ENCODE measurements around the gene VWA7. TPM values are rescaled to one million over a fixed set of nuclear protein-coding genes. Genes with fewer than 3 reads are reported as not detected.
A peak's percentile ranks its signal among the peaks of the same experiment; 100 is the strongest.

Gene VWA7
- total RNA-seq, 4 donors from 2014 or later, result 0.36 to 1.6 (median 0.56) TPM; not detected in 1

- DNase-seq (ENCODE audit: low spot score), result no peak
- TF ChIP-seq, protein P1, sequence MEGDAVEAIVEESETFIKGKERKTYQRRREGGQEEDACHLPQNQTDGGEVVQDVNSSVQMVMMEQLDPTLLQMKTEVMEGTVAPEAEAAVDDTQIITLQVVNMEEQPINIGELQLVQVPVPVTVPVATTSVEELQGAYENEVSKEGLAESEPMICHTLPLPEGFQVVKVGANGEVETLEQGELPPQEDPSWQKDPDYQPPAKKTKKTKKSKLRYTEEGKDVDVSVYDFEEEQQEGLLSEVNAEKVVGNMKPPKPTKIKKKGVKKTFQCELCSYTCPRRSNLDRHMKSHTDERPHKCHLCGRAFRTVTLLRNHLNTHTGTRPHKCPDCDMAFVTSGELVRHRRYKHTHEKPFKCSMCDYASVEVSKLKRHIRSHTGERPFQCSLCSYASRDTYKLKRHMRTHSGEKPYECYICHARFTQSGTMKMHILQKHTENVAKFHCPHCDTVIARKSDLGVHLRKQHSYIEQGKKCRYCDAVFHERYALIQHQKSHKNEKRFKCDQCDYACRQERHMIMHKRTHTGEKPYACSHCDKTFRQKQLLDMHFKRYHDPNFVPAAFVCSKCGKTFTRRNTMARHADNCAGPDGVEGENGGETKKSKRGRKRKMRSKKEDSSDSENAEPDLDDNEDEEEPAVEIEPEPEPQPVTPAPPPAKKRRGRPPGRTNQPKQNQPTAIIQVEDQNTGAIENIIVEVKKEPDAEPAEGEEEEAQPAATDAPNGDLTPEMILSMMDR (IDR thresholded peaks at IDR 0.05), result no peak
- ATAC-seq (ENCODE audit: low FRiP score), result no peak
These were observed 35.3 kb downstream of the VWA7 start for GRCh38 chr6:31741815-31742214.

DNA sequence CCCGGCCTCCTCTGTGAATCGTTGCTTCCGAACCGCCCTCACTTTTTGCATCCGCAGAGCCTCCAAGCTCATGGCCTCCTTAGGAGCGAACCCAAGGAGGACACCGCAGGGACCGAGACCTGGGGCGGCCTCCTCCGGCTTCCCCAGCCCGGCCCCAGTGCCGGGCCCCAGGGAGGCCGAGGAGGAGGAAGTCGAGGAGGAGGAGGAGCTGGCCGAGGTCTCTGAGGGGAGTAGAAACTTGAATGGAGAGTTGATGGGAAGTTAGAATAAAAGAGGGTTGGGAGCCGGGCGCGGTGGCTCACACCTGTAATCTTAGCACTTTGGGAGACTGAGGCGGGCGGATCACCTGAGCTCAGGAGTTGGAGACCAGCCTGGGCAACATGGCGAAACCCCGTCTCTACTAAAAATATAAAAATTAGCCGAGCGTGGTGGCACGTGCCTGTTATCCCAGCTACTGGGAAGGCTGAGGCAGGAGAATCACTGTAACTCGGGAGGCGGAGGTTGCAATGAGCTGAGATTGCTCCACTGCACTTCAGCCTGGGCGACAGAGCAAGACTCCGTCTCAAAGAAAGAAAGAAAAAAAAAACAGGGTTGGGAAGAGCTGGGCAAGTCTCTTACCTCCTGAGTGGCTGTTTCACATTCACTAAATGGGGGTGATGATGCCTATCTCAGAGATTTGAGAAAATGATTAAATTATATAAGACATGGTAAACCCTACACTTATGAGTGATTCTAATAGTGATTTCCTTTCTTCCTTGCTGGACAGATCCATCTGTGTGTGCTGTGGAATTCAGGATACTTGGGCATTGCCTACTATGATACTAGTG is 36.5 kb downstream of the VWA7 start:
- ATAC-seq (ENCODE audit: low FRiP score) (no peak), DNase-seq (ENCODE audit: low spot score) (no peak)
- TF ChIP-seq, protein P1 (IDR thresholded peaks at IDR 0.05), result no peak

GRCh38 chr6:31739639-31740396 is 37.3 kb downstream of the VWA7 start, which contains the start of gene MSH5:
MSH5 (plus strand) TSS chr6:31740005; CDS start chr6:31740467, 462 bp downstream.
- ATAC-seq (ENCODE audit: low FRiP score) (peak; percentile 92), DNase-seq (ENCODE audit: low spot score) (peak; percentile 94)
- TF ChIP-seq, protein P1 (IDR thresholded peaks at IDR 0.05), result no peak

DNA sequence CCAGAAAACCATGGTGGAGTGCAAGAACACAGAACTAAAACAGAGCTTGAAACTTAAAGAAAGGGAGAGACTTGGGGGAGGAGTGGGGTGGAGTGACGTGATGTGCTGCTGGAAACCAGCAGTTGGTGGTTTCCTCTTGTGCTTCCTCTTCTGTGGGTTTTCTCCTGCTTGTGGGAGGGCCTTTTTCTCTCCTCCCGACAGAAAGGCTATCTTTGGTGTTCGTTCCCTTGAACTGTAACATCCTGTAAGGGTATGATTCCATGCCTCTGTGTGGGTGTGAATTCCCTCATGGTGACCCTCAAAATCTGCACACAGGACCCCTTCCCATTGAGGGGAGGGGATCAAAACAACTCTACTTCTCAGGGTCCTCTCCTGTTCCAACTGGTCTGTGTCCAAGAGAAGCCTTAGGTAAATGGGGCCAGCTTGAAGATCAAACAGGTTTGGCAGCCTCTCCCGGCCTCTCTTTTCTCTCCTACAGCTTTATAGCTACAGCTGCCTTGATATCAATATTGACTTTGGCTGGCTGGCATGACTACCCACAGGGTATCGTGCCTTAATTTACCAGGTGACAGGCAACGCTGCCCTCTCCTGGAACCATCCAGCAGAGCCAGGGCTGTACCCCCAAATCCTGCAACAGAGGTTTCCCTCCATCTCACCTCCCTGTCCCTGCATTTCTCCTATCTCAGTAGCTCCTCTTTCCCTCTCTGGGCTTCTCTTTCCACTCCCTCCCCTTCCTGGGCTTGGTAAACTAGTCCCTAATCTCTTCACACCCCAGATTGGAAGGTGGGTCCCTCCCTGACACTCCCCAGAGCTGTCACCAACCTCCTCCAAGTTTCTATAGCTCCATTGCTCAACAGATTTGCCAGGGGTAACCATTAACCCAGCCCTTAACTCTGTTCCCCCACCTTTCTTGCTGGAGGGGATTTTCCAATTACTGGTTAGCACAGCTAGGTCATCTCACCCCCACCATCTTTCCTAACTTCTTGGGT is 38.8 kb downstream of the VWA7 start:
- ATAC-seq (ENCODE audit: low FRiP score) (no peak), DNase-seq (ENCODE audit: low spot score) (no peak)

DNA sequence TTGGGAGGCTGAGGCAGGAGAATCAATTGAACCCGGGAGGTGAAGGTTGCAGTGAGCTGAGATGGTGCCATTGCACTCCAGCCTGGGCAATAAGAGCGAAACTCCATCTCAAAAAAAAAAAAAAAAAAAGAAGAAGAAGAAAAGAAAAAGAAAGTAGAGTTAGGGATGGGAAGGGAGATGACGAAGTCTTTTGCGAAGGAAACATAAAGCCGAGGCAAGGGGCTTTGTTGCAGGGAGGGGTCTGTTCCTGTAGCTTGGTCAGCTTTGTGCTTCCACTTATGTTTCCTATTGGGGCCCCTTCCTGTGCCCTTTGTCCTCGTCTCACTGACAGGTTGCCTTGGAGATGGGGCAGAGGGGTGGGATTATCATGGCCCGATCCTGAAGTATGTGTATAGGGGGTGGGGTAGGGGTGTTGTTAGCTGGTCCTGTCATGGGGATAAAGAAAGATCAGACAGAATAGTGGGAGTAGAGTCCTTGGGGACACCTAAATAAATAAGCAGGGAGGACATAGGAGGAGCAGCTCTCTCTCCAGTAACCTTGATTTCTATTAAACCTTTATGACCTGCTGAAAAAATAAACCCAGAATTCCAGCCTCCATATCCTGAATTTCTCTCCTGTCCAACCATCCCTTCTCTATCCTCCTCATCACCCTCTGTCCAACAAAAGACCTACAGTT is 39.7 kb downstream of the VWA7 start:
- no peak for ATAC-seq (ENCODE audit: low FRiP score)
- TF ChIP-seq, protein P1 (IDR thresholded peaks at IDR 0.05), result no peak
- no peak for DNase-seq (ENCODE audit: low spot score)

More for the DNA sequence above, 38.8 kb downstream of the VWA7 start:
- TF ChIP-seq, protein P1 (IDR thresholded peaks at IDR 0.05), result no peak

- no peak for ATAC-seq (ENCODE audit: low FRiP score)
- DNase-seq (ENCODE audit: low spot score), result no peak
- TF ChIP-seq, protein P1 (IDR thresholded peaks at IDR 0.05), result no peak
These were observed 40.3 kb downstream of the VWA7 start for GRCh38 chr6:31736768-31737314.

Data from omental fat pad (tissue), 4 donors.